HCT116 (cell line): Measurements from ENCODE around the gene TNS2. TPM values are rescaled to one million over a fixed set of nuclear protein-coding genes. Genes with fewer than 3 reads are reported as not detected.

ENCODE experiments used
- ATAC-seq: fragments of 200-7000 bp; cut with Tn5 transposase; 2 replicates; pipeline ENCODE4 v1.9.1; 2020; ENCODE audit warnings: mild to moderate bottlenecking, moderate library complexity
- BruUV-seq: library from RNA; stranded (reverse); fragments of 400-500 nt; replicated peaks from 2 replicates; lab custom pipeline; 2021; lab: Mats Ljungman, UMichigan
- CTCF ChIA-PET: fragments of 300-600 bp; sonication (Branson Sonifier 250); formaldehyde crosslinking; loops from one replicate; lab custom pipeline; 2021; ENCODE audit warnings: antibody characterized with exemption; lab: Charles Lee
- POLR2A ChIA-PET: fragments of 300-600, 350-600 bp; sonication (Branson Sonifier 250); formaldehyde crosslinking; loops from one replicate; lab custom pipeline; 2021; ENCODE audit warnings: antibody characterized with exemption; lab: Charles Lee
- RAD21 ChIA-PET, 2 experiments: fragments of 300-600 bp; sonication (Branson Sonifier 250); formaldehyde crosslinking; loops; one replicate each; lab custom pipeline; 2023; ENCODE audit warnings: low total read pairs in 2 of 2; ENCODE audit not compliant: uncharacterized antibody in 2 of 2, unreplicated experiment in 2 of 2, low non-redundant PET in 1 of 2; lab: Charles Lee
- DNase-seq: peaks from one replicate; pipeline ENCODE4 v3.0.0-alpha.2; 2010; ENCODE audit warnings: low read depth, low spot score
- H2AFZ ChIP-seq: fragments of 200-600 bp; shearing (Covaris generic), sonication (generic); 2 replicates; pipeline ENCODE4 v1.6.1; 2017; ENCODE audit warnings: low read depth, mixed run types, mixed read lengths, antibody characterized with exemption, low read length; ENCODE audit not compliant: poor library complexity, severe bottlenecking
- H3K27ac ChIP-seq: 2 replicates; pipeline ENCODE4 v1.5.1; 2012; ENCODE audit warnings: low read depth, low read length
- H3K27me3 ChIP-seq: fragments of 200-600 bp; sonication (generic); 2 replicates; pipeline ENCODE4 v1.6.1; 2016; ENCODE audit warnings: mixed run types, low read length, mixed read lengths; ENCODE audit not compliant: insufficient read depth
- H3K36me3 ChIP-seq, 2 experiments: fragments of 200-500 bp in 1 of 2; fragments of 200-600 bp in 1 of 2; sonication (Bioruptor generic) in 1 of 2; sonication (generic) in 1 of 2; 2 replicates each; pipeline versions ENCODE4 v1.5.1 to v1.6.1; 2014 to 2016; ENCODE audit warnings: low read length in 2 of 2, inconsistent platforms in 1 of 2, mixed read lengths in 1 of 2, mixed run types in 1 of 2; ENCODE audit not compliant: insufficient read depth in 2 of 2, control insufficient read depth in 1 of 2
- H3K4me1 ChIP-seq, 2 experiments: fragments of 200-600 bp in 1 of 2; sonication (generic) in 1 of 2; 2 replicates each; pipeline versions ENCODE4 v1.5.1 to v1.6.1; 2012 to 2017; ENCODE audit warnings: low read length in 2 of 2, inconsistent platforms in 1 of 2, mild to moderate bottlenecking in 1 of 2, mixed read lengths in 1 of 2, mixed run types in 1 of 2, moderate library complexity in 1 of 2; ENCODE audit not compliant: insufficient read depth in 2 of 2, control insufficient read depth in 1 of 2
- H3K4me2 ChIP-seq: fragments of 200-600 bp; sonication (generic); 2 replicates; pipeline ENCODE4 v1.6.1; 2017; ENCODE audit warnings: mixed run types, low read length, mixed read lengths
- H3K4me3 ChIP-seq, 2 experiments: fragments of 200-600 bp in 1 of 2; sonication (generic) in 1 of 2; replicated peaks in 1 of 2; 2 replicates each; pipeline ENCODE4 v1.5.1; 2011 to 2016; ENCODE audit warnings: low read length in 2 of 2, control low read depth in 1 of 2, low read depth in 1 of 2, mild to moderate bottlenecking in 1 of 2, mixed read lengths in 1 of 2, mixed run types in 1 of 2
- H3K79me2 ChIP-seq: fragments of 200-600 bp; sonication (generic); 2 replicates; pipeline ENCODE4 v1.6.1; 2017; ENCODE audit warnings: mild to moderate bottlenecking, mixed run types, low read length, moderate library complexity, mixed read lengths; ENCODE audit not compliant: insufficient read depth
- H3K9ac ChIP-seq: fragments of 200-600 bp; sonication (generic); 2 replicates; pipeline ENCODE4 v1.6.1; 2016; ENCODE audit warnings: low read length, mixed read lengths
- H3K9me2 ChIP-seq: fragments of 200-600 bp; sonication (generic), shearing (Covaris generic); 2 replicates; pipeline ENCODE4 v1.6.1; 2017; ENCODE audit warnings: mixed run types, mild to moderate bottlenecking, moderate library complexity; ENCODE audit not compliant: insufficient read depth
- H3K9me3 ChIP-seq, 2 experiments: fragments of 200-500 bp in 1 of 2; fragments of 200-600 bp in 1 of 2; sonication (Bioruptor generic) in 1 of 2; sonication (generic) in 1 of 2; 2 replicates each; pipeline ENCODE4 v1.6.1; 2014 to 2017; ENCODE audit warnings: low read length in 2 of 2, mixed read lengths in 2 of 2, inconsistent platforms in 1 of 2, low read depth in 1 of 2, mild to moderate bottlenecking in 1 of 2, mixed run types in 1 of 2, moderate library complexity in 1 of 2; ENCODE audit not compliant: control insufficient read depth in 1 of 2, insufficient read depth in 1 of 2
- H4K20me1 ChIP-seq: fragments of 200-600 bp; sonication (generic), shearing (Covaris generic); 2 replicates; pipeline ENCODE4 v1.6.1; 2017; ENCODE audit warnings: mixed run types, mild to moderate bottlenecking, moderate library complexity; ENCODE audit not compliant: insufficient read depth
- POLR2AphosphoS5 ChIP-seq: IDR thresholded peaks from 2 replicates; pipeline ENCODE4 v1.6.1; 2011; ENCODE audit warnings: mild to moderate bottlenecking, low read depth, low read length, moderate library complexity
- RAD21 ChIP-seq: IDR thresholded peaks from 2 replicates; pipeline ENCODE4 v1.6.1; 2012; ENCODE audit warnings: low read depth, mild to moderate bottlenecking
- SIN3A ChIP-seq: IDR thresholded peaks from 2 replicates; pipeline ENCODE4 v1.6.1; 2012; ENCODE audit warnings: low read depth
- ZFX ChIP-seq: fragments of 450-650 bp; IDR thresholded peaks from 2 replicates; pipeline ENCODE4 v1.6.1; 2017
- ZNF274 ChIP-seq: fragments of 200-500 bp; sonication (Bioruptor generic); IDR thresholded peaks from 2 replicates; pipeline ENCODE4 v1.6.1; 2014; ENCODE audit warnings: mild to moderate bottlenecking, low read depth, low read length, inconsistent platforms
- intact Hi-C: fragments of 100-400 bp; cut with micrococcal nuclease; formaldehyde crosslinking; loops from 2 replicates; pipeline ENCODE4 v1.10.0; 2022
- total RNA-seq: library from RNA; stranded (reverse); gene quantifications from one replicate; pipeline ENCODE4 v1.2.1, GENCODE V29; 2021; ENCODE audit not compliant: unreplicated experiment
- TF ChIP-seq, protein P1 (sequence below): IDR thresholded peaks from 2 replicates; pipeline ENCODE4 v1.6.1; 2012; ENCODE audit warnings: low read depth

Gene TNS2
- total RNA-seq, 1 experiment from 2014 or later: 25.7 TPM

DNA sequence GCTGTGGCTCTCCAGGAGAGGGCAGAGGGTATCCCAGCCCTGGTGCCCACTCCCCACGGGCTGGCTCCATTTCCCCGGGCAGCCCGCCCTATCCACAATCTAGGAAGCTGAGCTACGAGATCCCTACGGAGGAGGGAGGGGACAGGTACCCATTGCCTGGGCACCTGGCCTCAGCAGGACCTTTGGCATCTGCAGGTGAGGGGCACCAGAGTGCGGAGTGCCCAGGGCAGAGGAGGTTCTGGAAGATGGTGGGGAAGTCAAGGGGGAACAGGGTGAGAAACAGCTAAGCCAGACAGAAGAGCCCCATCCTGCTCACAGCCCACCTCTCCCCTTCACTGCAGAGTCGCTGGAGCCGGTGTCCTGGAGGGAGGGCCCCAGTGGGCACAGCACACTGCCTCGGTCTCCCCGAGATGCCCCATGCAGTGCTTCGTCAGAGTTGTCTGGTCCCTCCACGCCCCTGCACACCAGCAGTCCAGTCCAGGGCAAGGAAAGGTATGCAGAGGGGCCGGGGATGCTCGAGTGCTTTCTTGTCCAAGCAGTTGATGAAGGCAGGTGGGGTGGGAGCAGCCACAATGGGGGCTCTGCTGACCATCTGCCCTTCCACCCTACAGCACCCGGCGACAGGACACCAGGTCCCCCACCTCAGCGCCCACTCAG lies 10.3 kb downstream of the TNS2 start:
- H3K4me3 ChIP-seq: no peak overlapping the region
- no TSS peak for BruUV-seq
- ChIA-PET CTCF (no interaction called here), RAD21 (no interaction called here), POLR2A (interaction anchor here (0.8 kb wide), 1 partner anchor 54 kb away, joined by 3 read pairs; the partner anchor contains the start of gene EIF4B)
- no peak overlapping the region for H3K9ac ChIP-seq
- H3K27ac ChIP-seq: no peak overlapping the region
- TF ChIP-seq RAD21 (no peak), ZNF274 (no peak), POLR2AphosphoS5 (peak; percentile 17; the same call in 1 of the 2 replicates), ZFX (no peak), SIN3A (no peak)
- TF ChIP-seq, protein P1, sequence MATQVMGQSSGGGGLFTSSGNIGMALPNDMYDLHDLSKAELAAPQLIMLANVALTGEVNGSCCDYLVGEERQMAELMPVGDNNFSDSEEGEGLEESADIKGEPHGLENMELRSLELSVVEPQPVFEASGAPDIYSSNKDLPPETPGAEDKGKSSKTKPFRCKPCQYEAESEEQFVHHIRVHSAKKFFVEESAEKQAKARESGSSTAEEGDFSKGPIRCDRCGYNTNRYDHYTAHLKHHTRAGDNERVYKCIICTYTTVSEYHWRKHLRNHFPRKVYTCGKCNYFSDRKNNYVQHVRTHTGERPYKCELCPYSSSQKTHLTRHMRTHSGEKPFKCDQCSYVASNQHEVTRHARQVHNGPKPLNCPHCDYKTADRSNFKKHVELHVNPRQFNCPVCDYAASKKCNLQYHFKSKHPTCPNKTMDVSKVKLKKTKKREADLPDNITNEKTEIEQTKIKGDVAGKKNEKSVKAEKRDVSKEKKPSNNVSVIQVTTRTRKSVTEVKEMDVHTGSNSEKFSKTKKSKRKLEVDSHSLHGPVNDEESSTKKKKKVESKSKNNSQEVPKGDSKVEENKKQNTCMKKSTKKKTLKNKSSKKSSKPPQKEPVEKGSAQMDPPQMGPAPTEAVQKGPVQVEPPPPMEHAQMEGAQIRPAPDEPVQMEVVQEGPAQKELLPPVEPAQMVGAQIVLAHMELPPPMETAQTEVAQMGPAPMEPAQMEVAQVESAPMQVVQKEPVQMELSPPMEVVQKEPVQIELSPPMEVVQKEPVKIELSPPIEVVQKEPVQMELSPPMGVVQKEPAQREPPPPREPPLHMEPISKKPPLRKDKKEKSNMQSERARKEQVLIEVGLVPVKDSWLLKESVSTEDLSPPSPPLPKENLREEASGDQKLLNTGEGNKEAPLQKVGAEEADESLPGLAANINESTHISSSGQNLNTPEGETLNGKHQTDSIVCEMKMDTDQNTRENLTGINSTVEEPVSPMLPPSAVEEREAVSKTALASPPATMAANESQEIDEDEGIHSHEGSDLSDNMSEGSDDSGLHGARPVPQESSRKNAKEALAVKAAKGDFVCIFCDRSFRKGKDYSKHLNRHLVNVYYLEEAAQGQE: no peak
- no peaks in the 10 kb centered on the region for H3K9me2 ChIP-seq
- peaks cover 2 to 17% of the 10 kb centered on the region in 2 experiments; a peak in 3 of 4 replicates for H3K36me3 ChIP-seq
- no peaks in the 10 kb centered on the region for H3K27me3 ChIP-seq
- ATAC-seq (no peak), DNase-seq (no peak)
- no peak overlapping the region for H2AFZ ChIP-seq
- intact Hi-C loops: loop anchor here (10.0 kb wide), 1 partner anchor 225 kb away; no protein-coding TSS in a partner anchor
- no peaks in the 10 kb centered on the region for H3K79me2 ChIP-seq
- H3K9me3 ChIP-seq: no peaks in the 10 kb centered on the region
- H3K4me1 ChIP-seq: peaks cover 18 to 24% of the 10 kb centered on the region in 2 experiments
- peaks cover 3% of the 10 kb centered on the region; the same call in 1 of the 2 replicates for H4K20me1 ChIP-seq
- no peak overlapping the region for H3K4me2 ChIP-seq
